Right ventricle myocardium inferior (tissue), 1 donor: ENCODE data around the gene MELTF. TPM values are rescaled to one million over a fixed set of nuclear protein-coding genes. Genes with fewer than 3 reads are reported as not detected.

Experiments
- ATAC-seq: fragments of 200-7000 bp; cut with Tn5 transposase; one replicate; pipeline ENCODE4 v1.9.1; 2020; ENCODE audit warnings: mild to moderate bottlenecking, moderate library complexity
- DNase-seq: peaks from one replicate; pipeline ENCODE4 v3.0.0; 2021; ENCODE audit errors: missing footprints
- intact Hi-C: fragments of 100-400 bp; cut with DNase I; formaldehyde crosslinking; loops from one replicate; pipeline ENCODE4 v1.11.0; 2022
- total RNA-seq: library from RNA; stranded (reverse); fragmentation: NEBNext Ultra II Directional; extraction: Animal tissue kit (Norgen Biotek cat#: 25700); gene quantifications from one replicate; pipeline ENCODE4 v1.2.1, GENCODE V29; 2021
- donor health status: DM: no; HTN: yes; CAD: no; lungs with severe emphysema.

The MELTF gene
- total RNA-seq, 1 donor from 2014 or later = 4.0 TPM

DNA sequence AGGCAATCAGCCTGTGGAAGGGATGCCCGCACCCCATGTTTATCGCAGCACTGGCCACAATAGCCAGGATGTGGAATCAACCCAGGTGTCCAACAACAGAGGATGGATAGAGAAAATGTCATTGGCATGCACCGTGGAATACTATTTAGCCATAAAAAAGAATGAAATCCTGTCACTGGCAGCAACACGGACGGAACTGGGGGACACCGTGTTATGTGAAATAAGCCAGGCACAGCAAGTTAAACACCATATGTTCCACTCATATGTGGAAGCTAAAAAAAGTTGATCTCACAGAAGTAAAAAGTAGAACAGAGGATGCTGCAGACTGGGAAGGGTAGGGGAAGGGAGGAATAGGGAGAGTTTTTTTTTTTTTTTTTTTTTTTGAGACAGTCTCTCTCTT, 15.6 kb downstream of the MELTF start:
- intact Hi-C loops = no loop called here
- no peak for DNase-seq
- no peak for ATAC-seq

DNA sequence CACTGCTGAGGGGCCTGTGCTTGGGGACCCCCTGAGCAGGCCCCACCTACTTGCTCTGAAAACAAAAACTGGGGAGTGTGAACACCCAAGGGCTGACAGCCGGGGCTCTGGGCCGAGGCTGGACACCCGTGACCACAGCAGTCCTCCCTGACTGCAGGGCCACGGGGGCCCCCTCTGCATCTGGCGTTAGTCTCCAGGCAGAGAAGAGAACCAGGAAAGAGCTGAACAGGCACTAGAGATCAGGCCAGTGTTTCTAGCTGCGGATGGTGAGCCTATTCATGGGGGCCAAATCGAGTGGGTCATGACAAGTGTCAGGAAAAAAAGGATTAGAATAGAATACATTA, 17.1 kb downstream of the MELTF start:
- DNase-seq (no peak), ATAC-seq (no peak)
- intact Hi-C loops = no loop called here

DNA sequence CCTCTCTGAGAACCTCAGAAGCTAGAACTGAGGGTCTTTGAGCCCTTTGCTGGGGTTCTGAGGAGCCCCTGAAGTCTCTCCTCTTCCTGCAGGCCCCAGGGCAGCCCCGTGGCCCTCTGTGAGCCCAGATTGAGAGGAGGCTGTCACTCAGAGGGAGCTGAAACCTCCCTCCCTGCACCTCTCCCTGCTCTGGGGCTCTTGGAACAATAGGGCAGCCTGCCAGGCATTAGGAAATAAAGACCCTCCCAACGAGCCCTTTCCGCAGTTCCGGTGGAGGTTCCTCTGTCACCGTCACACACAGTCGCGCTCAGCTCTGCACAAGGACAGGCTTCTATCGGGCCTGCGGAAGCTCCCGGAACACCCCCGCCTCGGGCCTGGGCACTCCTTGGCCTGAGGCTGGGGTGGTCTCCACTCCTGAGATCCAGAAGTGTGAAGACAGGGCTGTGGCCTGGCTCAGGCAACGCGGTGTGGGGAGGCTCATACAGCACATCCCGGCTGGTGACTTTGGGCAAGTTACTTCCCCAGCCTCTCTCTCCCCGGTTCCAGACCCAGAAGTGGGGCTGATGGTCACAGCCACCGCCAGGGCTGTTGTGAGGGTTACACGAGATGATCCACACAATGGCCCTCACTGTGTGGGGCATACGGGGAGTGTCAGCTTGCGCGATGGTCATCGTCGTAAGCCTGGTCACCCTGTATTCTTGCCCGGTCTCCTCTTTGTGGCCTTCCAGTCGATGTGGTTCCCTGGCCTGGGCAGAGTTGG, 17.7 kb downstream of the MELTF start:
- ATAC-seq = no peak
- DNase-seq = no peak
- intact Hi-C loops = no loop called here

DNA sequence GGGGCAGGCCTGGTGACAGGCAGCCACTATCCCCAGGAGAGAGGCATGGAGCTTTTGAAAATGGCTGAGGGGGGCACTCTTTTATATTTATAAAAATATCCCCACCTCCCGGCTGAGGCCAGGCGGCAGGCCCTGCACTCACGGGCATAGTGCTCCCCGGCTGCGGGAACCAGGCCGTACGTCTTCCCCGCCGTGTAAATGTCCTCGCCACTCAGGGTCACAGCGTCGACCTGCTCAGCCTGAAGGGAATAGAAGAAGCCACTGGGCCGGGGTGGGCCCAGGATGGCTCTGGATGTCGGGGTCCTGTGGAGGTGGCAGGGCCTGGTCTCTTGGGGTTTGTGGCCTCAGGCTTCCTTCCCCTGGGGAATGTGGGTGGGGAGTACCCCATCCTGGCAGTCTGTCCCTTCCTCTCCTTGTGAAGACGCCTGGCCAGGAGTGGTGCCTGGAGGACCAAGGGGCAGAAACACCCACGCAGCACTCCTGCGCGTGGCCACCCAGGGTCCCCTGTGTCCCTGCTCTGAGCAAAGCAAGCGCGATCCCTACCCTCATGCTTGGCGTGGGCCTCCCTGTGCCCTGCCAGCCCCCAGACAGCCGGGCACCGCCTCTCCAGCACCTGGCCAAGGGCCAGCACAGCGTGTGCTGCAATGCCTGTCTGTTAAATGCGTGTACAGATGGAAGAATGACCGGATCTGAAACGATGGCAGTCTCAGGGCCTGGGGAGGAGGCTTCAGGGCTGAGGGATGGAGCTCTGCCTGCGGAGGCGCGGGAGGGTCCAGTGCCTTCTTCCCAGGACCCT, 18.9 kb downstream of the MELTF start:
- intact Hi-C loops = no loop called here
- ATAC-seq (no peak), DNase-seq (no peak)

DNA sequence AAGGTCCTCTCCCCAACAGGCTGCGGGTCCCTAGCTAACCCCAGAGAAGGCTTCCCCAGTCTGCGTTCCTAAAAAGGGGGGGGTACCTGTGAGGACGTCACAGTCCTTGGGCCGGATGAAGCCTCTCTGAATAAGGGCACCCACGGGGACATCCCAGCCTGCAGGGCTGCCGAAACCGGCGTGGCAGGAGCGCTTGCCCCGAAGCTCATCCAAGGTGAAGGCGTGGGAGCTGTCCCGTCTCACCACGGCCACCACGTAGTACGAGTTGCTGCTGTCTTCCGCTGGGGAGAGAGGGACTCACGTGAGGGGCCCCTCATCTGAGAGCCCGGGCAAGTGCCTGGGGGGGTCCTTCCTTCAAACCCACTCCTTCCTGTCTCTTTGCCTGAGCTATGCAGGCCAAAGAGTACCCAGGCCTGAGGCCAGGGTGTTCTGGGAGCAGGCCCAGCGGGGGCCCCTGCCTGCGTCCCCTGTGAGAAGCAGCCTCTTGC, 20.0 kb downstream of the MELTF start:
- ATAC-seq = no peak
- intact Hi-C loops = loop anchor here (10.0 kb wide), 1 partner anchor 495 kb away; no protein-coding TSS in a partner anchor
- DNase-seq = no peak

DNA sequence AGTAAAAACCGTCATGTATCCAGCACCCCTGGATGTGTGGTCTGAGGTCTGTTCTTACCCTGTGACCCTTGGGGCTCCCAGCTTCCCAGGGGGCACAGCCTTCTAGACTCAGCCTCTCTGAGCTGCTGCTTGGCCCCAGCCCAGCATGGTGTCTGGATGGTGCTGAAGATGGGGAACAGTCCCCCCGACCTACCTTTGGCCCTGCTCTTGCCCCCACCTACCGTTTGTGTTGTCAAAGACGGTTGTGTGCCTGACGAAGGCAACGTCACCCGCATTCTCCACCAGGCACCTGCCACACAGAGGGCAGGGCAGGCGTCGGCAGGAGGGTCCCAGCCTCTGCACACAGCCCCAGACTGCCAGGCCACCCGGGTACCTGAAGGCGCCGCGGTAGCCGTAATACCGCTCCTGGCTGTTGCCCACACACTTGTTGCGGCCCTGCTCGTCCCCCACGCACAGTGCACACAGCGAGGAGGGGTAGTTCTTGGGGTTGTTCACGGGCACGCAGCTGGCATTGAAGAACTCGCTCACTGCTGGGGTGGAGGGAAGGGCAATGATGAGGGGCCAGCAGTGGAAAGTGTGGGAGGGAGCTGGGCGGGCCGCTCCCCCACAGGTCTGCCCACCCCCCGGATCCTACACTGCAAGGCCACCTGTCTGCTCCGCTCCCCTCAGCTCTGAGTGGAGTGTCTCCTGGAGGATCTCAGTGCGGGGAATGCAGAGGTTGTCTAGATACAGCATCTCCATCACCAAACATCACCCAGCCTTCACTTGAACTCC, 21.0 kb downstream of the MELTF start:
- intact Hi-C loops = loop anchor here (10.0 kb wide), 1 partner anchor 496 kb away; no protein-coding TSS in a partner anchor
- ATAC-seq (no peak), DNase-seq (no peak)

DNA sequence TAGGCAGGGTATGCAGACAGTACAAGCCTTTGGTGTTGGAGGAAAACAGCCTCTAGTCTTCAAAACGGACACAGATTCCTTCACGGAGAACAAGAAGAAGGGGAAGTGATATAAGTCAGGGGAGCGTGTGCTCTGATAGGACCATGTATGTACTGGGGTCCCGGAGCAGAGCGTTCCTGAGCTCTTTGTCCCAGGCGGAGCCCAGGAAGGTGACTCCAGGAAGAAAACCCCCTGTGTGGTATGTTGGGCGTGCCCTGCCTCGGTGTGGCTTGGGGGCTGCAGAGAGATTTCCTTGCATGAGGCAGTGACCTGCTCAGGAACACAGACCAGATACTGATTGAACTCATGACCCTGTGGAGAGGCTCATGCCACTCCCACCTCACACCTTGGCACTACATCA, 21.7 kb downstream of the MELTF start:
- ATAC-seq (no peak), DNase-seq (no peak)
- intact Hi-C loops = loop anchor here (10.0 kb wide), 1 partner anchor 497 kb away; no protein-coding TSS in a partner anchor

DNA sequence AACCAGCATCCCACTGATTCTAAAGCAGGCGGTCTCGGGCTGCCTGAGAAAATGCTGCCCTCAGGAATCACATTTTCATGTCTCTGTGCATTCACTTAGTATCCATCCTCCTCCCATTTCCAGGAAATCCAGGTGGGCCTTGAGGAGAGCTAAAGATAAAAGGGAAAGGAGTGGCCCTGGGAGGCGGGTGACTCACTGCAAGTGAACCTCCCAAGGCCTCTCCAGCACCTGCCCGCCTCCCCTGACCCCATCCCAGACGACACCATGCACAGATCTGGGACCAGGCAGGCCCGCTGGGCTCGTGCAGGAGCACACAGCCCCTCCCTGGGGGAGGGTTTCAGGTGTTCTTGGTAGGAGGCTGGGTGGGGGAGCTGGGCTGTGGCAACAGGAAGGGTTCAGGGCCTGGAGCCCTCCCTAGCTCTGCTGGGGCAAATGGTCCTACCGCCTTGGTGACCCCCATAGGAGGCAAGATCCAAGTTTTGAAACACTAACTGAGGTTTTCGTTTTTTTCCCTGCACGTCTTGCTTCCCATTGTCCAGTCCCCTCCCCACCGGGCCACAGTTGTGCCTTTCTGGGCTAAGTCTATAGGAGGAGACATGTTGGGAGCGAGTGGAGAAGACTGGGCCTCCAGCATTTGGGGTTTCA, 22.2 kb downstream of the MELTF start:
- intact Hi-C loops = loop anchor here (10.0 kb wide), 1 partner anchor 497 kb away; no protein-coding TSS in a partner anchor
- DNase-seq (no peak), ATAC-seq (no peak)

DNA sequence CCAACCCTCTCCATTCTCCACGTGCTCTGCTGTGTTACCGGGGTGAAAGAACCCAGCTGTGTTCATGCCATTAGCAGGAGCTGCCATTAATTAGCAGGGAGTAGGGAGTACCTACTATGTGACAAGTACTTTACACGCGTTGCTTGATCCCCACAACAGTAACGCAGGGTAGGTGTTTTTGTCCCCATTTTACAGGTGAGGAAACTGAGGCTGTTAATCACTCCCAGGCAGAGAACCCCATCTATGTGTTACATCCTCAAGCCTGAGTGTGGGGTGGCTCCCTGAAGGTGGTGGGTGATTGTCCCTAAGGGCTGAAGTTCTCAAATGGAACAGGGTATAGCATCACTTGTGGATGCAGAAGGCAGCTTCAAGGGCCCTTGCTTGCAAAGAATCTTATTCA, 22.8 kb downstream of the MELTF start:
- DNase-seq (no peak), ATAC-seq (no peak)
- intact Hi-C loops = loop anchor here (10.0 kb wide), 1 partner anchor 498 kb away; no protein-coding TSS in a partner anchor

DNA sequence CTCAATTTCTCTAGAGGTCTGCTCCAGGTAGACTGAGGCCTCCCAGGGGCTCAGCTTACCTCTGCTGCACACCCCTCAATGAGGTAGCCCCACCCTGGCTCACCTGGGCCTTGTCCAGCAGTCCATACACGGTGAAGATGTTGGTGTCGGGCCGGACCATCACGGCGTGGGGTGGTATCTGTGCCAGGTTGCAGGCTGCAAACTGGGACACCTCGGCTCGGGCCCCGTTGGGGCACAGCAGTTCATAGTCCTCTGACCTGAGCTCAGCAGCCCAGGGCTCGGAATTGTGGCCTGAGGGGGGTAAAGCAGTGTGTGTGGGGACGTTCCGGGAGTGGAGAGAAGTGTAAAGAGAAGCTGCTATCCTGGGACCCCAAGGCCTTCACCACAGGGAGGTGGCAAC, 23.2 kb downstream of the MELTF start:
- no peak for DNase-seq
- intact Hi-C loops = loop anchor here (10.0 kb wide), 1 partner anchor 498 kb away; no protein-coding TSS in a partner anchor
- no peak for ATAC-seq

DNA sequence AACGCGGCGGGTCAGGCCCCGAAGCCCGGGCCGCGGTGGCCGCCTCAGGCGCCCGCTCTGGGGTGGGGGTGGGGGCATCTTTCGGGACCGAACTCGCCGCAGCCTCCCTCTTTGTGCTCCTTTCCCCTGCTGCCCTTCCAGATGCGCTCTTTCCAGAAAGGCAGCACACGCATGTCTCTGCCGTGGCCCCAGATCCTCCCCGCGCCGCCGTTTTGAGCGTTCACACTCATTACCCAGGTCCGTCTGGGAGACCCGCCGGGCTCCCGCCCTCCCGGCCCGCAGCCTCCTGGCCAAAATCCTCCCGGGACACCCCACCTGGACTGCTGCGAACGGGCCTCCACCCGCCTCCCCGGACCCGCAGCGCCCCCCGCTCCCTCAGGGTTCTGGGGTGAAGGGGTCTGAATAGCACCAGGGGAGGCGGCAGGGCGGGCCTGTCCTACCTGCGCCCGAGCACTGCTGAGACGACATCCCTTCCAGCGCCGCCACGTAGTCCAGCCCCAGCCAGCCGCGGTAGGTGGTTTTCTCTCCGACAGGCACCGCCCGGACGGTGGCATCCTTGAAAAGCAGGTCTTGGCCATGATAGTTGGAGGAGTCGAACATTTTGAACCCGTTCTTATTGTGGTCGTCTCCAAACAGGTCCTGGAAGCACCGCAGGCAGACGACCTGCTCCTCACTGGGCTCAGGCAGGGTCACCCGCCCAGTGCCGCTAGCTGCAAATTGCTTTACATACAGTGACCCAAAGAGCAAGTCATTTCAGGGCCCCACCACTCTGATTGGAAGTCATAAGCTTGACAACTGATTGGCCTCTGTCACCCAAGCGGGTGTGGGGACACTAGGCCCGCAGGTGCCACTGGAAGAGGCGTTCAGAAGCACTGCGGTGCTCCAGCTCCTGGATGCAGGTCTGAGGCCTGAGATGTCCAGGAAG, 25.9 kb downstream of the MELTF start:
- no peak for ATAC-seq
- DNase-seq = no peak
- intact Hi-C loops = loop anchor here (1.0 to 10.0 kb wide), 3 partner anchors 27 to 501 kb away; no protein-coding TSS in a partner anchor

DNA sequence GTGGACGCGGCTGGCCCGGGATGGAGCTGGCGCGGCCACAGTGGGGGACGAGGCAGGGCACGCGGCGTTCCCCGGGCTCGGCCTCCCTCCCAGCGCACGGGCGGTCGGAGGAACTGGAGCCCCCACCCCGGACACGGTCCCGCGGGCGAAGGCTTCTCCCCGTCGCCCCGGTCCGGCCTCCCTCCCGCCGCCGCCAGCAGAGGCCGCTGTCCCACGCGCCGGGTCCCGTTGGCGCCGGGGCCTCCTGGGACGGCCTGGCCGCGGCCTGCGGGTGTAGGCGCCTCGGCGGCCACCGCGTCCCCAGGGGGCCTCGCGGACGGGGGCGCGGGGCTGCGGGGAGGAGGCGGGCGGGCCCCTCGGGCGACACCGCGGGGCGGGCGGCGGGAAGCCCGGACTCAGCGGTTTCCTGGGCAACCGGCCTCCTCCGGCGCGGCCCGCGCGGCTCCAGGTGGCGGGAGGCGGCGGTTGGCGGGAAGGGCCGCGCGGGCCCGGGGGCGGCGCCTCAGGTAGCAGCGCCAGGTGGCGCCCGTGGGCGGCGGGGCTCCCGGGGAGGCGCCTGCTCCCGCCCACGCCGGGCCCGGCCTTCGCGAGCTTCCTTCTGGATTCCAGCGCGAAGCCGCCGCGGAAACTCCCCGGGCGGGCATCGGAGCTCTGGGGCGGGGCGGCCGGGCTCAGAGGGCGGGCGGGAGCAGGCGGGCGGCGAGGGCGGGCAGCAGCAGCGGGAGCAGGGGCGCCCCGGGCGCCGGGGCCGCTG, 26.7 kb downstream of the MELTF start:
- intact Hi-C loops = loop anchor here (1.0 to 10.0 kb wide), 3 partner anchors 27 to 502 kb away; no protein-coding TSS in a partner anchor
- DNase-seq (peak; percentile 90), ATAC-seq (peak; percentile 88)

DNA sequence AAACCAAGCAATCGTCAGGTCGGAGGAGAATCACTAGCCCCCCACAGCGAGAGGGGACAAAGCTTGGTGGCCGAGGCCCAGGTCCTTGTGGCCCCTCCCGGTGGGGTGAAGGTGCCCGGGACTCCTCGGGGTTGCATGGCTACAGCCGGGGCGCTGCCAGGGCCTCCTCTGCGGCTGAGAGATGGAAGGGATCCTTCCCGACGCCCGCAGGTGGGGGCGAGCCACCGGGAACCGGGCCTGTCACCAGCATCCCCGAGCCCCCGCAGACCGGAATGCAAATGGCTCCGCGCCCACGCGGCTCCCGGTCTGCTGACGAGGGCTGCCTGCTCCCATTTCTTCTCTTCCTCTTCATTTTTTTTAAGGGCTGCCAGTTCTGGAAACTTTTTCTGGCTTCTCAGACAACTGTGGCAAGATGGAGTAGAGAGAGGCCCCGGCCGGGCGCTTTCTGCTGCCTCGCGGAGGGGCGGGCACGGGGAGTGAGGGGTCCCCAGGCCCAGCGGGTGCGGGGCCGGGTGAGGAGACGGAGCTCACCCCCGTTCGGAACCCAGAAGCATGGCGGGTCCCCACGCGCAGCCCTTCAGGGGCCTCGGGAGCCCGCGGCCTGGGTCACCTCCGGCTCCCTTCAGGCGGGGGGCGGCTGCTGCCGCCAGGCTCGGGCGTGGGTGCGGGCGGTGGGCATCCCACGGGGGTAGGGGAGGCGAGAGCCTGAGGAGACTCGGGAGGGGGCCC, 27.5 kb downstream of the MELTF start:
- DNase-seq = no peak
- ATAC-seq = peak; percentile 30
- intact Hi-C loops = loop anchor here (2.0 to 10.0 kb wide), 2 partner anchors 185 to 503 kb away; no protein-coding TSS in a partner anchor

DNA sequence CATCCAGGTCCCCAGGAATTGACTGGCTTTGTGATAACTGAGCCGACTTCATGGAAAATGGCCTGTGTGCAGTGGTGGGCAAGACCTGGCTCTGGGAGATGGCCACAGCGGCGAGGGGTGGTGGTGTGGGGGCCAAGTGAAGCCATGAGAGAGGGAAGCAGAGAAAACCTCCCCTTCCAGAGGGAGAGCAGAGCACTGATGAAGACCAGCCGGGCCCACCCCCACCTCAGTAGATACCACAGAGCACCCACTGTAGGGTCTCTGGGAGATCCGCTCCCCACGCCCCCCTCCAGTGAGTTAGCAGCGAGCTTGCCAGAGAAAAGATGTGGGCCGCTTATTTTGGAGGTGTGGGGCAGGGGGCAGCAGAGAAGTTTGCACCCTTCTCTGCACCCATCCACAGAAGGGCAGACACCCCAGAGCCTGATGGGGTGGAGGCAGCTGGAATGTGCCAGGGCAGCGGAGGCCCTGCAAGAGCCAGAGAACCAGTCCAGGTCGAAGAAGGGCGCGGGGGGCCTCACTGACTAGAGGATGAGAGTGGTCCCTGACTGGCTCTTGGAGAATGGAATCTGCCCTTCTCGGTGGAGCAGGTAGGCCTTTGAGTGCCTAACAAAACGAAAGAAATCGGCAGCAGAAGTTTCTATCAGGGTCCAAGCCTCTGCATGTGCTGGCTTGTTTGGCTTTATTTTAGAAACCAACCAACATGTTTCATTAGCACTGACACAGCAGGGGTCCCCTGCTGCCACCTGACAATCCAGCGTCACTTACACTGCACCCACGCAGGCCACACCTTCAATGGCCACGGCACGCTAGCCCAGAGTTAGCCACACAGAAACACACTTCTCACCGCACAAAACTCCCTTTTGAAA, 28.3 kb downstream of the MELTF start:
- ATAC-seq = no peak
- intact Hi-C loops = loop anchor here (10.0 kb wide), 1 partner anchor 503 kb away; no protein-coding TSS in a partner anchor
- DNase-seq = no peak

DNA sequence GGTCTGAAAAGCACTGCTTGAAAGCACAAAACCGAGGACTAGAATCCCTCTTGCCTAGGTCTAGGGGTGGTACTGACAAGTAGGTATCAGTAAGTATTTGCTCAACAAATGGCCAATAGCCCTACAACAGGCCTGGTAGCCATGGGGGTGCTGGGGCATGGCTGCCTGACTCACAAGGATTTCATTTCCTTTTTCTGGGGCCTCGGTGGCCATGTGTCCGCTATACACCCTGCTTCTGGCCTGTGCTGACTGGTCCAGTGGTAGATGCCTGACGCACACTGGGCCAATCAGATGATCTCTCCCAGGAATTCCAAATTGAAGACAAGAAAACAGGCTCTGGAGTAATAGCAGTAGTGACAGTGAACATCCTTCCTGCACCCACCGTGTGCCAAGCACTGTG, 29.4 kb downstream of the MELTF start:
- DNase-seq (no peak), ATAC-seq (no peak)
- intact Hi-C loops = loop anchor here (10.0 kb wide), 1 partner anchor 505 kb away; no protein-coding TSS in a partner anchor
